HepG2 (cell line): Measurements from ENCODE around the gene ENO1. TPM values are rescaled to one million over a fixed set of nuclear protein-coding genes. Genes with fewer than 3 reads are reported as not detected.

ENCODE experiments used
- EHMT2 ChIP-seq: fragments of 200-600 bp; sonication (generic); IDR thresholded peaks from 2 replicates; pipeline ENCODE4 v1.7.0; 2017; ENCODE audit warnings: antibody characterized with exemption, low read depth, low read length, borderline replicate concordance
- HCFC1 ChIP-seq: fragments of 150-350 bp; IDR thresholded peaks from 2 replicates; pipeline ENCODE4 v1.6.1; 2014; ENCODE audit warnings: low read depth, low read length
- MED13 ChIP-seq: sonication (generic); formaldehyde crosslinking; IDR thresholded peaks from 2 replicates; pipeline ENCODE4 v1.5.0; 2020; ENCODE audit warnings: missing genetic modification reagents
- RBM39 ChIP-seq: fragments of 200-400 bp; formaldehyde crosslinking; IDR thresholded peaks from one replicate; pipeline ENCODE4 v1.6.1; 2018; ENCODE audit warnings: antibody characterized with exemption, mild to moderate bottlenecking, low read depth, low read length; ENCODE audit not compliant: poor library complexity, severe bottlenecking
- SP4 ChIP-seq: sonication (generic); formaldehyde crosslinking; IDR thresholded peaks from 2 replicates; pipeline ENCODE4 v1.8.1; 2023; ENCODE audit warnings: mild to moderate bottlenecking, missing genetic modification reagents
- ZBTB38 ChIP-seq: sonication (generic); formaldehyde crosslinking; IDR thresholded peaks from 2 replicates; pipeline ENCODE4 v1.5.1; 2020; ENCODE audit warnings: mild to moderate bottlenecking, missing genetic modification reagents
- ZFX ChIP-seq: sonication (generic); formaldehyde crosslinking; IDR thresholded peaks from 2 replicates; pipeline ENCODE4 v1.4.0; 2020; ENCODE audit warnings: mild to moderate bottlenecking, low read depth, missing genetic modification reagents, moderate library complexity
- ZNF17 ChIP-seq: sonication (generic); formaldehyde crosslinking; IDR thresholded peaks from 2 replicates; pipeline ENCODE4 v1.5.0; 2020; ENCODE audit warnings: mild to moderate bottlenecking, missing genetic modification reagents
- ZNF256 ChIP-seq: sonication (generic); formaldehyde crosslinking; conservative IDR thresholded peaks from 2 replicates; pipeline ENCODE4 v1.4.0; 2020; ENCODE audit warnings: missing genetic modification reagents
- polyA plus RNA-seq, 8 experiments: library from polyadenylated mRNA; depleted of rRNA in 3 of 8; stranded (reverse) in 7 of 8; unstranded in 1 of 8; fragments of >200 nt; fragmentation: Illumina TruSeq in 4 of 8; extraction: Trizol in 4 of 8; gene quantifications; 2 replicates each; pipeline versions ENCODE4 v1.2.1 to v1.2.3, GENCODE V29; 2011 to 2016; ENCODE audit warnings: low read depth in 4 of 8, missing spikeins in 1 of 8, mixed read lengths in 1 of 8; ENCODE audit not compliant: insufficient read depth in 1 of 8
- total RNA-seq, 5 experiments: library from RNA; depleted of rRNA; stranded (reverse); fragments of >200 nt; fragmentation: Illumina TruSeq; extraction: Trizol; gene quantifications; 2 replicates each; pipeline ENCODE4 v1.2.3, GENCODE V29; 2016; ENCODE audit warnings: low read depth in 1 of 5
- TF ChIP-seq, protein P1 (sequence below): sonication (generic); formaldehyde crosslinking; IDR thresholded peaks from 2 replicates; pipeline ENCODE4 v1.5.0; 2020; ENCODE audit warnings: missing genetic modification reagents
- TF ChIP-seq, protein P2 (sequence below): sonication (generic); formaldehyde crosslinking; IDR thresholded peaks from 2 replicates; pipeline ENCODE4 v1.4.0; 2020; ENCODE audit warnings: missing genetic modification reagents
- TF ChIP-seq, protein P3 (sequence below): sonication (generic); formaldehyde crosslinking; IDR thresholded peaks from 2 replicates; pipeline ENCODE4 v1.4.0; 2020; ENCODE audit warnings: missing genetic modification reagents, borderline replicate concordance
- TF ChIP-seq, protein P4 (sequence below): sonication (generic); formaldehyde crosslinking; IDR thresholded peaks from 2 replicates; pipeline ENCODE4 v1.8.1; 2023; ENCODE audit warnings: mild to moderate bottlenecking, moderate library complexity, missing genetic modification reagents
- TF ChIP-seq, protein P5 (sequence below): sonication (generic); formaldehyde crosslinking; IDR thresholded peaks from 2 replicates; pipeline ENCODE4 v1.4.0; 2020; ENCODE audit warnings: mild to moderate bottlenecking, missing genetic modification reagents
- TF ChIP-seq, protein P6 (sequence below): sonication (generic); formaldehyde crosslinking; IDR thresholded peaks from 2 replicates; pipeline ENCODE4 v1.5.0; 2020; ENCODE audit warnings: mild to moderate bottlenecking, missing genetic modification reagents
- TF ChIP-seq, protein P7 (sequence below): sonication (generic); formaldehyde crosslinking; IDR thresholded peaks from 2 replicates; pipeline ENCODE4 v1.4.0; 2020; ENCODE audit warnings: mild to moderate bottlenecking, missing genetic modification reagents
- TF ChIP-seq, protein P8 (sequence below): sonication (generic); formaldehyde crosslinking; IDR thresholded peaks from 2 replicates; pipeline ENCODE4 v1.5.0; 2020; ENCODE audit warnings: missing genetic modification reagents

The ENO1 gene
- total and polyA plus RNA-seq, 2 of the 13 experiments (the other 11 are each of a cell fraction or from before 2014, with no cell fraction given), result 1,559 to 3,103 TPM

DNA sequence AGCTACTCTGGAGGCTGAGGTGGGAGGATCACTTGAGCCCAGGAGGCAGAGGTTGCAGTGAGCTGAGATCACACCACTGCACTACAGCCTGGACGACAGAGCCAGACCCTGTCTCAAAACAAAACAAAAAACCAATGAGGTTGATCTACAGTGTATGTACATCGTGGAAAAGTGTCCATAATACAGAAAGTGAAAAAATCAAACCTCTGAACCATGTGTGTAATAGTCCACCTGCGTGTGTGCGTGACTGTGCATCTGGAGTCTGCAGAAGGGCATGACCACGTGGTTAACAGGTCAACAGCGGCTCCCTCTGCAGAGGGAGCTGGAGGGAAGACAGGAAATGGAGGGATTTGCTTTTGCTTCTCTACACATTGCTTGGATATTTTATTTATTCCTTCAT, 32.4 kb upstream of the ENO1 start (continued):
- TF ChIP-seq, protein P1, sequence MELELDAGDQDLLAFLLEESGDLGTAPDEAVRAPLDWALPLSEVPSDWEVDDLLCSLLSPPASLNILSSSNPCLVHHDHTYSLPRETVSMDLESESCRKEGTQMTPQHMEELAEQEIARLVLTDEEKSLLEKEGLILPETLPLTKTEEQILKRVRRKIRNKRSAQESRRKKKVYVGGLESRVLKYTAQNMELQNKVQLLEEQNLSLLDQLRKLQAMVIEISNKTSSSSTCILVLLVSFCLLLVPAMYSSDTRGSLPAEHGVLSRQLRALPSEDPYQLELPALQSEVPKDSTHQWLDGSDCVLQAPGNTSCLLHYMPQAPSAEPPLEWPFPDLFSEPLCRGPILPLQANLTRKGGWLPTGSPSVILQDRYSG (CRISPR knock-in tag), result no peak
- TF ChIP-seq, protein P2, sequence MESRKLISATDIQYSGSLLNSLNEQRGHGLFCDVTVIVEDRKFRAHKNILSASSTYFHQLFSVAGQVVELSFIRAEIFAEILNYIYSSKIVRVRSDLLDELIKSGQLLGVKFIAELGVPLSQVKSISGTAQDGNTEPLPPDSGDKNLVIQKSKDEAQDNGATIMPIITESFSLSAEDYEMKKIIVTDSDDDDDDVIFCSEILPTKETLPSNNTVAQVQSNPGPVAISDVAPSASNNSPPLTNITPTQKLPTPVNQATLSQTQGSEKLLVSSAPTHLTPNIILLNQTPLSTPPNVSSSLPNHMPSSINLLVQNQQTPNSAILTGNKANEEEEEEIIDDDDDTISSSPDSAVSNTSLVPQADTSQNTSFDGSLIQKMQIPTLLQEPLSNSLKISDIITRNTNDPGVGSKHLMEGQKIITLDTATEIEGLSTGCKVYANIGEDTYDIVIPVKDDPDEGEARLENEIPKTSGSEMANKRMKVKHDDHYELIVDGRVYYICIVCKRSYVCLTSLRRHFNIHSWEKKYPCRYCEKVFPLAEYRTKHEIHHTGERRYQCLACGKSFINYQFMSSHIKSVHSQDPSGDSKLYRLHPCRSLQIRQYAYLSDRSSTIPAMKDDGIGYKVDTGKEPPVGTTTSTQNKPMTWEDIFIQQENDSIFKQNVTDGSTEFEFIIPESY (CRISPR knock-in tag), result no peak
- TF ChIP-seq, protein P3, sequence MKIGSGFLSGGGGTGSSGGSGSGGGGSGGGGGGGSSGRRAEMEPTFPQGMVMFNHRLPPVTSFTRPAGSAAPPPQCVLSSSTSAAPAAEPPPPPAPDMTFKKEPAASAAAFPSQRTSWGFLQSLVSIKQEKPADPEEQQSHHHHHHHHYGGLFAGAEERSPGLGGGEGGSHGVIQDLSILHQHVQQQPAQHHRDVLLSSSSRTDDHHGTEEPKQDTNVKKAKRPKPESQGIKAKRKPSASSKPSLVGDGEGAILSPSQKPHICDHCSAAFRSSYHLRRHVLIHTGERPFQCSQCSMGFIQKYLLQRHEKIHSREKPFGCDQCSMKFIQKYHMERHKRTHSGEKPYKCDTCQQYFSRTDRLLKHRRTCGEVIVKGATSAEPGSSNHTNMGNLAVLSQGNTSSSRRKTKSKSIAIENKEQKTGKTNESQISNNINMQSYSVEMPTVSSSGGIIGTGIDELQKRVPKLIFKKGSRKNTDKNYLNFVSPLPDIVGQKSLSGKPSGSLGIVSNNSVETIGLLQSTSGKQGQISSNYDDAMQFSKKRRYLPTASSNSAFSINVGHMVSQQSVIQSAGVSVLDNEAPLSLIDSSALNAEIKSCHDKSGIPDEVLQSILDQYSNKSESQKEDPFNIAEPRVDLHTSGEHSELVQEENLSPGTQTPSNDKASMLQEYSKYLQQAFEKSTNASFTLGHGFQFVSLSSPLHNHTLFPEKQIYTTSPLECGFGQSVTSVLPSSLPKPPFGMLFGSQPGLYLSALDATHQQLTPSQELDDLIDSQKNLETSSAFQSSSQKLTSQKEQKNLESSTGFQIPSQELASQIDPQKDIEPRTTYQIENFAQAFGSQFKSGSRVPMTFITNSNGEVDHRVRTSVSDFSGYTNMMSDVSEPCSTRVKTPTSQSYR (CRISPR knock-in tag), result no peak
- TF ChIP-seq SP4 (CRISPR knock-in tag) (no peak), MED13 (CRISPR knock-in tag) (no peak), ZFX (CRISPR knock-in tag) (no peak; the same call in 1 of the 2 replicates), ZBTB38 (CRISPR knock-in tag) (no peak), EHMT2 (no peak), ZNF256 (no peak), HCFC1 (no peak), RBM39 (no peak), ZNF17 (CRISPR knock-in tag) (no peak)
- TF ChIP-seq, protein P4, sequence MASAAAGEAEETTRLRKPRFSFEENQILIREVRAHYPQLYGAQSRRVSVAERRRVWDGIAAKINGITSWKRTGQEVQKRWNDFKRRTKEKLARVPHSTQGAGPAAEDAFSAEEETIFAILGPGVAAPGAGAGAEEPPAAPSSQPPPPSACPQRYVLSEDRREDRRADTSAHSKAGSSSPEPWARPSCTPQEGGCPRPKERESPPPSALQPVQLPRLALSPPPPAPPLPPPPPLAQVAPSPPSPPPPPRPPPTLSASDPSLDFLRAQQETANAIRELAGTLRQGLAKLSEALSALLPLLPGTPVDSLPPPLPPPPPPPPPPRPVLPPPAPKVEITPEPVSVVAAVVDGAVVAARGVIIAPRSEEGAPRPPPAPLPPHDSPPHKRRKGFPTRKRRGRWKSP, result no peak
- TF ChIP-seq, protein P5, sequence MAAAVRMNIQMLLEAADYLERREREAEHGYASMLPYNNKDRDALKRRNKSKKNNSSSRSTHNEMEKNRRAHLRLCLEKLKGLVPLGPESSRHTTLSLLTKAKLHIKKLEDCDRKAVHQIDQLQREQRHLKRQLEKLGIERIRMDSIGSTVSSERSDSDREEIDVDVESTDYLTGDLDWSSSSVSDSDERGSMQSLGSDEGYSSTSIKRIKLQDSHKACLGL (CRISPR knock-in tag), result no peak
- TF ChIP-seq, protein P6, sequence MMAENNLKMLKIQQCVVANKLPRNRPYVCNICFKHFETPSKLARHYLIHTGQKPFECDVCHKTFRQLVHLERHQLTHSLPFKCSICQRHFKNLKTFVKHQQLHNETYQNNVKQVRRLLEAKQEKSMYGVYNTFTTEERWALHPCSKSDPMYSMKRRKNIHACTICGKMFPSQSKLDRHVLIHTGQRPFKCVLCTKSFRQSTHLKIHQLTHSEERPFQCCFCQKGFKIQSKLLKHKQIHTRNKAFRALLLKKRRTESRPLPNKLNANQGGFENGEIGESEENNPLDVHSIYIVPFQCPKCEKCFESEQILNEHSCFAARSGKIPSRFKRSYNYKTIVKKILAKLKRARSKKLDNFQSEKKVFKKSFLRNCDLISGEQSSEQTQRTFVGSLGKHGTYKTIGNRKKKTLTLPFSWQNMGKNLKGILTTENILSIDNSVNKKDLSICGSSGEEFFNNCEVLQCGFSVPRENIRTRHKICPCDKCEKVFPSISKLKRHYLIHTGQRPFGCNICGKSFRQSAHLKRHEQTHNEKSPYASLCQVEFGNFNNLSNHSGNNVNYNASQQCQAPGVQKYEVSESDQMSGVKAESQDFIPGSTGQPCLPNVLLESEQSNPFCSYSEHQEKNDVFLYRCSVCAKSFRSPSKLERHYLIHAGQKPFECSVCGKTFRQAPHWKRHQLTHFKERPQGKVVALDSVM (CRISPR knock-in tag), result peak; percentile 71; the same call in 1 of the 2 replicates
- TF ChIP-seq, protein P7, sequence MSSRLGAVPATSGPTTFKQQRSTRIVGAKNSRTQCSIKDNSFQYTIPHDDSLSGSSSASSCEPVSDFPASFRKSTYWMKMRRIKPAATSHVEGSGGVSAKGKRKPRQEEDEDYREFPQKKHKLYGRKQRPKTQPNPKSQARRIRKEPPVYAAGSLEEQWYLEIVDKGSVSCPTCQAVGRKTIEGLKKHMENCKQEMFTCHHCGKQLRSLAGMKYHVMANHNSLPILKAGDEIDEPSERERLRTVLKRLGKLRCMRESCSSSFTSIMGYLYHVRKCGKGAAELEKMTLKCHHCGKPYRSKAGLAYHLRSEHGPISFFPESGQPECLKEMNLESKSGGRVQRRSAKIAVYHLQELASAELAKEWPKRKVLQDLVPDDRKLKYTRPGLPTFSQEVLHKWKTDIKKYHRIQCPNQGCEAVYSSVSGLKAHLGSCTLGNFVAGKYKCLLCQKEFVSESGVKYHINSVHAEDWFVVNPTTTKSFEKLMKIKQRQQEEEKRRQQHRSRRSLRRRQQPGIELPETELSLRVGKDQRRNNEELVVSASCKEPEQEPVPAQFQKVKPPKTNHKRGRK, result no peak
- TF ChIP-seq, protein P8, sequence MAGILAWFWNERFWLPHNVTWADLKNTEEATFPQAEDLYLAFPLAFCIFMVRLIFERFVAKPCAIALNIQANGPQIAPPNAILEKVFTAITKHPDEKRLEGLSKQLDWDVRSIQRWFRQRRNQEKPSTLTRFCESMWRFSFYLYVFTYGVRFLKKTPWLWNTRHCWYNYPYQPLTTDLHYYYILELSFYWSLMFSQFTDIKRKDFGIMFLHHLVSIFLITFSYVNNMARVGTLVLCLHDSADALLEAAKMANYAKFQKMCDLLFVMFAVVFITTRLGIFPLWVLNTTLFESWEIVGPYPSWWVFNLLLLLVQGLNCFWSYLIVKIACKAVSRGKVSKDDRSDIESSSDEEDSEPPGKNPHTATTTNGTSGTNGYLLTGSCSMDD (CRISPR knock-in tag), result no peak
